ENCODE measurements around the gene MAG.
"Not testable (repeated sequence)": the region's sequence is repeated elsewhere in the genome, so short reads cannot be mapped to it uniquely, and the experiment has no call there.

The MAG gene

GRCh38 chr19:35355791-35356460 lies 64.0 kb downstream of the MAG start:
- no peaks in the 10 kb centered on the region for H3K27me3 ChIP-seq (ENCODE audit: insufficient read depth, poor library complexity, severe bottlenecking)
- DNase-seq (ENCODE audit: low read depth in 1 of 2, low spot score in 1 of 2), result no peak

DNA sequence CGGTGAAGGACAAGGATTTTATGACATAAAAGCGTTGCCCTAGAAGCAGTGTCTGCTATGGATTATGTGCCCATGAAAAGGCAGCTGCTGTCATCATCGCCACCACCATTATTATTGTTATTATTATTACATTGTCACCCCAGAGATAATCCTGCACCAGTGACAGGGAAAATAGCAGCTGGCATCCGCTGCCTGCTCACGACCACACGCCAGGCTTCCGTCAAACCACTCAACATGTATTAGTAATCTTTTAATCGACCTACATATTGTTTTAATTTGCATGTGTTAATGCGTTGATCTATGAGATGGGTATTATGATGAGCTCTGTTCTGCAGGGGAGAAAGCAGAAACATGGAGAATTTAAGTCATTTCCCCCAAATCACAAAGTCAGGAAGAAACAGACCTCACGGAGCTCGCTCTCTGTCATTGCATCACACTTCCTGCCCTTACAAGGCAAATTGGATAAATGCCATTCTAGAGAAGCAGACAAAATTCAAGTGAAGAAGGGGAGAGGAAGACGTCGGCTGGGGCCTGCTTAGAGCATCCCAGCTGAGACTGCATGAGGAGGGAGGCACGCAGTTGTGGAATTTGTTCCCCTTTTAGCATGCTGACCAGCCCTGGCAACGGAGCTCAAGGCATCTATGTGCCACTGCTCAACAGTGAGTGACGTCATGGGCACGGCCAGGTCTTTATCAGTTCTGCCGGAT lies 66.1 kb downstream of the MAG start, which contains the start of gene FFAR3:
TSS of gene FFAR3 (plus strand) at position 594 of the 707 bp plus-strand sequence. CDS start 431 bp downstream, outside the sequence.
- peak; percentile 45 to 79 for DNase-seq (ENCODE audit: low read depth in 1 of 2, low spot score in 1 of 2)
- Histone ChIP-seq H3K27ac (replicated peaks) (no peak within 1 kb of the TSS), H3K27me3 (ENCODE audit: insufficient read depth, poor library complexity, severe bottlenecking) (no peaks in the 10 kb centered on the region), H3K4me3 (replicated peaks; ENCODE audit: insufficient read depth, low read length) (no peak within 1 kb of the TSS)
- peak; percentile 11; the same call in 1 of the 2 replicates for TF ChIP-seq SPI1 (IDR thresholded peaks at IDR 0.05; ENCODE audit: borderline replicate concordance, low read depth)
- TF ChIP-seq, protein P1, sequence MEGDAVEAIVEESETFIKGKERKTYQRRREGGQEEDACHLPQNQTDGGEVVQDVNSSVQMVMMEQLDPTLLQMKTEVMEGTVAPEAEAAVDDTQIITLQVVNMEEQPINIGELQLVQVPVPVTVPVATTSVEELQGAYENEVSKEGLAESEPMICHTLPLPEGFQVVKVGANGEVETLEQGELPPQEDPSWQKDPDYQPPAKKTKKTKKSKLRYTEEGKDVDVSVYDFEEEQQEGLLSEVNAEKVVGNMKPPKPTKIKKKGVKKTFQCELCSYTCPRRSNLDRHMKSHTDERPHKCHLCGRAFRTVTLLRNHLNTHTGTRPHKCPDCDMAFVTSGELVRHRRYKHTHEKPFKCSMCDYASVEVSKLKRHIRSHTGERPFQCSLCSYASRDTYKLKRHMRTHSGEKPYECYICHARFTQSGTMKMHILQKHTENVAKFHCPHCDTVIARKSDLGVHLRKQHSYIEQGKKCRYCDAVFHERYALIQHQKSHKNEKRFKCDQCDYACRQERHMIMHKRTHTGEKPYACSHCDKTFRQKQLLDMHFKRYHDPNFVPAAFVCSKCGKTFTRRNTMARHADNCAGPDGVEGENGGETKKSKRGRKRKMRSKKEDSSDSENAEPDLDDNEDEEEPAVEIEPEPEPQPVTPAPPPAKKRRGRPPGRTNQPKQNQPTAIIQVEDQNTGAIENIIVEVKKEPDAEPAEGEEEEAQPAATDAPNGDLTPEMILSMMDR (IDR thresholded peaks at IDR 0.05; ENCODE audit: insufficient read depth, low read length), result no peak
- peak; percentile 19; the same call in 1 of the 2 replicates for TF ChIP-seq POLR2AphosphoS5 (IDR thresholded peaks at IDR 0.05; ENCODE audit: low read depth)
- 0 out of 2 replicates have a peak, but pooled peaks have one; percentile 11 for TF ChIP-seq GABPA (IDR thresholded peaks at IDR 0.05; ENCODE audit: low read depth)

More at GRCh38 chr19:35355791-35356460, 64.0 kb downstream of the MAG start:
- TF ChIP-seq, protein P1 (IDR thresholded peaks at IDR 0.05; ENCODE audit: insufficient read depth, low read length), result no peak
- TF ChIP-seq SPI1 (IDR thresholded peaks at IDR 0.05; ENCODE audit: borderline replicate concordance, low read depth), result no peak
- Histone ChIP-seq H3K27ac (replicated peaks) (no peak overlapping the region), H3K4me3 (replicated peaks; ENCODE audit: insufficient read depth, low read length) (no peak overlapping the region)

- DNase-seq (ENCODE audit: low read depth in 1 of 2, low spot score in 1 of 2); H3K27ac ChIP-seq (replicated peaks); H3K27me3 ChIP-seq (ENCODE audit: insufficient read depth, poor library complexity, severe bottlenecking); H3K4me3 ChIP-seq (replicated peaks; ENCODE audit: insufficient read depth, low read length): not testable (repeated sequence)
Measured at GRCh38 chr19:35358834-35359233, 66.9 kb downstream of the MAG start.

GRCh38 chr19:35359395-35359794 lies 67.4 kb downstream of the MAG start:
- H3K4me3 ChIP-seq (replicated peaks; ENCODE audit: insufficient read depth, low read length); DNase-seq (ENCODE audit: low read depth in 1 of 2, low spot score in 1 of 2); H3K27me3 ChIP-seq (ENCODE audit: insufficient read depth, poor library complexity, severe bottlenecking); H3K27ac ChIP-seq (replicated peaks): not testable (repeated sequence)

GRCh38 chr19:35360081-35360480 lies 68.1 kb downstream of the MAG start:
- not testable (repeated sequence) for H3K27ac ChIP-seq (replicated peaks); H3K4me3 ChIP-seq (replicated peaks; ENCODE audit: insufficient read depth, low read length); DNase-seq (ENCODE audit: low read depth in 1 of 2, low spot score in 1 of 2); H3K27me3 ChIP-seq (ENCODE audit: insufficient read depth, poor library complexity, severe bottlenecking)

DNA sequence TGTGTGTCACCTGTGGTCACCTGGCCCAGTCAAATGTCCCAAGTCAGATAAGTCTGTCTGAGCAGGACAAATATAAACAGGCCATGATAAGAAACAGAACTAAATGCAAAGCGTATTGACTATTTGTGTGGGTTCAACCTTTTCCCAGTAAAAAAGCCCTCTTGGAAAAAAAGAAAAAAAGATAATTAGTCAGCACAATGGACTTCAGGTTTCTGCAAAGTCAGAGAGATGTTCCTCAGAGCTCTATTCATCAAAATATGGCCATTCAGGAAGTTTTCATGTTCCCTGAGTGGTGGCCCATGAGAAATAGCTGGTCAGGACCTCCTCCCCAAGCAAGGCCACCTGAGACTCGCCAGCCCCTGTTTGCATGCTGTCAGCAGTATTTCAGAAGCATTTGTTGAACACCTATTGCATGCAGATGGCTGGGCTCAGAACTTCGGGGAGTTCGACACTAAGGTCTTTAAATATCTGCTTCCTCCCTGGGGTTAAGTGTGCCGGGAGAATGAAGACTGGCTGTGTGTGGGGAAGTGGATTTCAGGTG lies 69.0 kb downstream of the MAG start:
- no peak for DNase-seq (ENCODE audit: low read depth in 1 of 2, low spot score in 1 of 2)
- TF ChIP-seq POLR2AphosphoS5 (IDR thresholded peaks at IDR 0.05; ENCODE audit: low read depth) (no peak), SPI1 (IDR thresholded peaks at IDR 0.05; ENCODE audit: borderline replicate concordance, low read depth) (no peak), GABPA (IDR thresholded peaks at IDR 0.05; ENCODE audit: low read depth) (no peak), REST (IDR thresholded peaks at IDR 0.05; ENCODE audit: insufficient replicate concordance, low read depth) (no peak)
- TF ChIP-seq, protein P1 (IDR thresholded peaks at IDR 0.05; ENCODE audit: insufficient read depth, low read length), result no peak
- Histone ChIP-seq H3K4me3 (replicated peaks; ENCODE audit: insufficient read depth, low read length) (no peak overlapping the region), H3K27ac (replicated peaks) (no peak overlapping the region), H3K27me3 (ENCODE audit: insufficient read depth, poor library complexity, severe bottlenecking) (no peaks in the 10 kb centered on the region)

Measured in HL-60 (cell line).